SJSA1 (cell line): ENCODE results near the gene SYK. TPM values are rescaled to one million over a fixed set of nuclear protein-coding genes. Genes with fewer than 3 reads are reported as not detected.
"Not testable (repeated sequence)": the region's sequence is repeated elsewhere in the genome, so short reads cannot be mapped to it uniquely, and the experiment has no call there.

Experiments
- DNase-seq, 2 experiments: peaks; one replicate each; pipeline ENCODE4 v3.0.0-alpha.2; 2015 to 2020; ENCODE audit warnings: low spot score in 2 of 2, low read depth in 1 of 2
- H3K27ac ChIP-seq: fragments of 250-450 bp; sonication (Bioruptor Pico); 2 replicates; pipeline ENCODE4 v1.5.1; 2020; ENCODE audit warnings: mild to moderate bottlenecking, moderate library complexity
- H3K27me3 ChIP-seq: fragments of 250-450 bp; sonication (Bioruptor Pico); replicated peaks from 2 replicates; pipeline ENCODE4 v1.5.1; 2020; ENCODE audit warnings: mild to moderate bottlenecking, moderate library complexity
- H3K36me3 ChIP-seq: fragments of 250-450 bp; sonication (Bioruptor Pico); 2 replicates; pipeline ENCODE4 v1.5.1; 2020; ENCODE audit warnings: mild to moderate bottlenecking
- H3K4me1 ChIP-seq: fragments of 250-450 bp; sonication (Bioruptor Pico); replicated peaks from 2 replicates; pipeline ENCODE4 v1.6.1; 2021; ENCODE audit warnings: mild to moderate bottlenecking
- H3K4me3 ChIP-seq: fragments of 250-450 bp; sonication (Bioruptor Pico); 2 replicates; pipeline ENCODE4 v1.5.1; 2020; ENCODE audit warnings: mild to moderate bottlenecking
- H3K9me3 ChIP-seq: fragments of 250-450 bp; sonication (Bioruptor Pico); replicated peaks from 2 replicates; pipeline ENCODE4 v1.5.1; 2020; ENCODE audit warnings: mild to moderate bottlenecking
- total RNA-seq: library from RNA; depleted of rRNA; stranded (reverse); fragments of >200 nt; shearing (Covaris generic); gene quantifications from 2 replicates; pipeline ENCODE4 v1.2.3, GENCODE V29; 2014

The SYK gene
- total RNA-seq, 1 experiment from 2014 or later: not detected

GRCh38 chr9:90805006-90805996 is 3.7 kb downstream of the SYK start:
- Histone ChIP-seq H3K9me3 (no peaks in the 10 kb centered on the region), H3K27ac (no peak overlapping the region), H3K4me1 (no peaks in the 10 kb centered on the region), H3K4me3 (no peak overlapping the region), H3K36me3 (no peaks in the 10 kb centered on the region), H3K27me3 (peaks cover 26% of the 10 kb centered on the region)
- no peak for DNase-seq

- Histone ChIP-seq H3K4me3 (no peak overlapping the region), H3K9me3 (no peaks in the 10 kb centered on the region), H3K36me3 (no peaks in the 10 kb centered on the region), H3K4me1 (no peaks in the 10 kb centered on the region), H3K27me3 (peaks cover 9% of the 10 kb centered on the region), H3K27ac (no peak overlapping the region)
- no peak for DNase-seq
Observed at GRCh38 chr9:90807006-90807405, 5.4 kb downstream of the SYK start.

GRCh38 chr9:90808398-90808797 is 6.8 kb downstream of the SYK start:
- Histone ChIP-seq H3K36me3 (no peaks in the 10 kb centered on the region), H3K27ac (no peak overlapping the region), H3K4me3 (no peak overlapping the region), H3K9me3 (no peaks in the 10 kb centered on the region), H3K27me3 (no peaks in the 10 kb centered on the region; the same call in 1 of the 2 replicates), H3K4me1 (no peaks in the 10 kb centered on the region)
- DNase-seq: no peak

- no peaks in the 10 kb centered on the region for H3K36me3 ChIP-seq
- H3K9me3 ChIP-seq: no peaks in the 10 kb centered on the region
- H3K4me3 ChIP-seq: no peak overlapping the region
- DNase-seq: no peak
- H3K4me1 ChIP-seq: no peaks in the 10 kb centered on the region
- H3K27ac ChIP-seq: no peak overlapping the region
- no peaks in the 10 kb centered on the region; the same call in 1 of the 2 replicates for H3K27me3 ChIP-seq
Observed at GRCh38 chr9:90808890-90809685, 7.5 kb downstream of the SYK start.

- no peak overlapping the region for H3K27ac ChIP-seq
- no peak for DNase-seq
- H3K4me3 ChIP-seq: no peak overlapping the region
- H3K4me1 ChIP-seq: no peaks in the 10 kb centered on the region
- no peaks in the 10 kb centered on the region for H3K36me3 ChIP-seq
- no peaks in the 10 kb centered on the region for H3K27me3 ChIP-seq
- no peaks in the 10 kb centered on the region for H3K9me3 ChIP-seq
Observed at GRCh38 chr9:90810691-90811090, 9.1 kb downstream of the SYK start.

- Histone ChIP-seq H3K4me3 (no peak overlapping the region), H3K4me1 (no peaks in the 10 kb centered on the region), H3K27ac (no peak overlapping the region), H3K27me3 (no peaks in the 10 kb centered on the region), H3K9me3 (no peaks in the 10 kb centered on the region), H3K36me3 (no peaks in the 10 kb centered on the region)
- DNase-seq: no peak
Observed at GRCh38 chr9:90813046-90813445, 11.4 kb downstream of the SYK start.

- no peaks in the 10 kb centered on the region for H3K9me3 ChIP-seq
- no peaks in the 10 kb centered on the region for H3K4me1 ChIP-seq
- no peak for DNase-seq
- no peaks in the 10 kb centered on the region for H3K27me3 ChIP-seq
- H3K27ac ChIP-seq: no peak overlapping the region
- H3K36me3 ChIP-seq: no peaks in the 10 kb centered on the region
- no peak overlapping the region for H3K4me3 ChIP-seq
Observed at GRCh38 chr9:90813523-90813922, 11.9 kb downstream of the SYK start.

- DNase-seq: no peak
- H3K27me3 ChIP-seq: no peaks in the 10 kb centered on the region
Observed at GRCh38 chr9:90814355-90814754, 12.7 kb downstream of the SYK start.

GRCh38 chr9:90815183-90815943 is 13.7 kb downstream of the SYK start:
- no peak overlapping the region for H3K4me3 ChIP-seq
- H3K36me3 ChIP-seq: no peaks in the 10 kb centered on the region
- no peaks in the 10 kb centered on the region for H3K9me3 ChIP-seq
- H3K27me3 ChIP-seq: no peaks in the 10 kb centered on the region
- no peak for DNase-seq
- no peaks in the 10 kb centered on the region for H3K4me1 ChIP-seq
- H3K27ac ChIP-seq: no peak overlapping the region

More at GRCh38 chr9:90814355-90814754, 12.7 kb downstream of the SYK start:
- no peaks in the 10 kb centered on the region for H3K4me1 ChIP-seq
- H3K27ac ChIP-seq: no peak overlapping the region
- H3K4me3 ChIP-seq: no peak overlapping the region
- no peaks in the 10 kb centered on the region for H3K36me3 ChIP-seq
- no peaks in the 10 kb centered on the region for H3K9me3 ChIP-seq

GRCh38 chr9:90815944-90816357 is 14.3 kb downstream of the SYK start:
- no peaks in the 10 kb centered on the region for H3K4me1 ChIP-seq
- no peaks in the 10 kb centered on the region for H3K9me3 ChIP-seq
- no peak overlapping the region for H3K27ac ChIP-seq
- no peaks in the 10 kb centered on the region for H3K27me3 ChIP-seq
- H3K4me3 ChIP-seq: no peak overlapping the region
- H3K36me3 ChIP-seq: no peaks in the 10 kb centered on the region
- DNase-seq: no peak

- no peak overlapping the region for H3K4me3 ChIP-seq
- no peaks in the 10 kb centered on the region for H3K27me3 ChIP-seq
- H3K4me1 ChIP-seq: no peaks in the 10 kb centered on the region
- no peak overlapping the region for H3K27ac ChIP-seq
- no peak for DNase-seq
- no peaks in the 10 kb centered on the region for H3K9me3 ChIP-seq
- no peaks in the 10 kb centered on the region for H3K36me3 ChIP-seq
Observed at GRCh38 chr9:90816690-90817089, 15.1 kb downstream of the SYK start.

GRCh38 chr9:90818279-90818678 is 16.7 kb downstream of the SYK start:
- H3K27ac ChIP-seq: no peak overlapping the region
- H3K36me3 ChIP-seq: no peaks in the 10 kb centered on the region
- H3K4me3 ChIP-seq: no peak overlapping the region
- no peaks in the 10 kb centered on the region for H3K4me1 ChIP-seq
- H3K9me3 ChIP-seq: no peaks in the 10 kb centered on the region
- no peak for DNase-seq
- no peaks in the 10 kb centered on the region for H3K27me3 ChIP-seq

- H3K4me3 ChIP-seq, DNase-seq, H3K36me3 ChIP-seq, H3K27ac ChIP-seq, H3K9me3 ChIP-seq, H3K4me1 ChIP-seq, H3K27me3 ChIP-seq: not testable (repeated sequence)
Observed at GRCh38 chr9:90820406-90820805, 18.8 kb downstream of the SYK start.
